GM21526 (cell line): ENCODE results near the gene VCAM1.
"Not testable (repeated sequence)": the region's sequence is repeated elsewhere in the genome, so short reads cannot be mapped to it uniquely, and the experiment has no call there.

Experiments
- ATAC-seq: cut with Tn5 transposase; IDR thresholded peaks from one replicate; pipeline ENCODE4 v1.9.1; 2021; ENCODE audit warnings: moderate library complexity; ENCODE audit not compliant: unreplicated experiment, low FRiP score

The VCAM1 gene

DNA sequence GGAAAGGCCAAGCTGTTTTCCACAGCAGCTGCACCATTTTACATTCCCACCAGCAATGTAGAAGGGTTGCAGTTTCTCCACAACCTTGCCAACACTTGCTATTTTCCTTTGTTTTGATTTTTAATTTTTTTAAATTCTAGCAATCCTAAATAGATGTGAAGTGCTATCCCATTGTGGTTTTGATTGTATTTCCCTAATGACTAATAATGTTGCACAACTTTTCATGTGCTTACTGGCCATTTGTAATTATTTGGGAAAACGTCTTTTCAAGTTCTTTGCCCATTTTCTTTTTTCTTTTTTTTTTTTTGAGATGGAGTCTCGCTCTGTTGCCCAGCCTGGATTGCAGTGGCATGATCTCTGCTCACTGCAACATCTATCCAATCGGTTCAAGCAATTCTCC lies 53.9 kb downstream of the VCAM1 start:
- ATAC-seq: no peak

DNA sequence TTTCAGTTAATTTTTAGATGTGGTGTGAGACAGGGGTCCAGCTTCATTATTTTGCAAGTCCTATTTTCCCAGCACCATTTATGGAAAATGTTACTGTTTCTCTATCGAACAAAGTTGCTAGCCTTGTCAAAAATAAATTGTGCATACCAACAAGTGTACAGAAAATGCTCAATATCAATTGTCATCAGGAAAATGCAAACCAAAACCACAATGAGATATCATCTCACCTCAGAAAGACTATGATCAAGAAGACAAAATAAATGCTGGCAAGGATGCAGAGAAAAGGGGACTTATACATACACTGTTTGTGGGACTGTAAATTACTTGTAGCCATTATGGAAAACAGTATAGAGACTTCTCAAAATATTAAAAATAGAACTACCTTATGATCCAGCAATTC lies 54.8 kb downstream of the VCAM1 start:
- ATAC-seq: no peak

DNA sequence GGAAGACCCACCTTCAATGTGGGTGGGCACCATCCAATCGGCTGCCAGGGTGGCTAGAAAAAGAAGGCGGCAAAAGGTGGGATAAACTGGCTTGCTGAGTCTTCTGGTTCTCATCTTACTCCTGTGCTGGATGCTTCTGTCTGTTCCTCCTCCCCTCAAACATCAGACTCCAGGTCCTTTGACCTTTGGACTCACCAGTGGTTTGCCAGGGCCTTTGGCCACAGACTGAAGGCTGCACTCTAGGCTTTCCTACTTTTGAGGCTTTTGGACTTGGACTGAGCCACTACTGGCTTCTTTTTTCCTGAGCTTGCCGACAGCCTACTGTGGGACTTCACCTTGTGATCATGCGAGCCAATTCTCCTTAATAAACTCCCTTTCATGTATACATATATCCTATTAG lies 55.9 kb downstream of the VCAM1 start:
- no peak for ATAC-seq

DNA sequence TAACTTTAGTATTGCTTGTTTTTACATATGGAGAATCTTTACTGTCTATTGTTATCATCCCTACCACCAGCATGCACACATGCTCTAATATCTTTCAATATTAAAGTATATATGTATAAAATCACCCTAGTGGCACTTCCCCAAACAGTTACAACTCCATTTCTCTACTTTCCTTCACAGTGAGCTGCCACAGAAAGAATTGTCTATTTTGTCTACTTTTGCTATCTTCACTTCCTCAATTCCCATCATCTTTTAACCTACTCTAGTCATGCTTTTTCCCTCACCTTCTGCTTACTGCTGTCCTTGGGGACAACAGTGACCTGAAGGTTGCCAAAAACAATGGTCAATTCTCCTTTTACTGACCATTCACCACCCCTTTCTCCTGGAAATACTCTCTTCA lies 59.2 kb downstream of the VCAM1 start:
- ATAC-seq: no peak

DNA sequence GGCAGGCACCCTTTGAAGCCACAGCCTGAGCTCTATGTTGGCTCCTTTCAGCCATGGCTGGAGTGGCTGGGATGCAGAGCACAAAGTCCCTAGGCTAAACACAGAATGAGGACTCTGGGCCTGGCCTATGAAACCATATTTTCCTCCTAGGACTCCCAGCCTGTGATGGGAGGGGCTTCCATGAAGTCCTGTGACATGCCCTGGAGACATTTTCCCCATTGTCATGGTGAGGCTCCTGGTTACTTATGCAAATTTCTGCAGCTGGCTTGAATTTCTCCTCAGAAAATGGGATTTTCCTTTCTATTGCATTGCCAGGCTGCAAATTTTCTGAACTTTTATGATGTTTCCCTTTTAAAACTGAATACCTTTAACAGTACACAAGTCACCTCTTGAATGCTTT lies 61.3 kb downstream of the VCAM1 start:
- ATAC-seq: no peak

DNA sequence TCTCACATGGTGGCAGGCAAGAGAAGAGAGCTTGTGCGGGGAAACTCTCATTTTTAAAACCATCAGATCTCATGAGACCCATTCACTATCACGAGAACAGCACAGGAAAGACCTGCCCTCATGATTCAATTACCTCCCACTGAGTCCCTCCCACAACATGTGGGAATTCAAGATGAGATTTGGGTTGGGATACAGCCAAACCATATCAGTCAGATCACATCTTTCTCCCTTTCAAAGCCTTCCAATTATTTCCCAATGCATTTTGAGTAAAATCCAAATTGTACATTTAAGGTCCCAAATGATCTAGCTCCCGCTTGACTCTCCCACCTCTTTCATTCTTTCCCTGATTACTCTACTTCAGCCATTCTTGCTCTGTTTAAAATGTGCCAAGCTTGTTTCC lies 62.2 kb downstream of the VCAM1 start:
- not testable (repeated sequence) for ATAC-seq

DNA sequence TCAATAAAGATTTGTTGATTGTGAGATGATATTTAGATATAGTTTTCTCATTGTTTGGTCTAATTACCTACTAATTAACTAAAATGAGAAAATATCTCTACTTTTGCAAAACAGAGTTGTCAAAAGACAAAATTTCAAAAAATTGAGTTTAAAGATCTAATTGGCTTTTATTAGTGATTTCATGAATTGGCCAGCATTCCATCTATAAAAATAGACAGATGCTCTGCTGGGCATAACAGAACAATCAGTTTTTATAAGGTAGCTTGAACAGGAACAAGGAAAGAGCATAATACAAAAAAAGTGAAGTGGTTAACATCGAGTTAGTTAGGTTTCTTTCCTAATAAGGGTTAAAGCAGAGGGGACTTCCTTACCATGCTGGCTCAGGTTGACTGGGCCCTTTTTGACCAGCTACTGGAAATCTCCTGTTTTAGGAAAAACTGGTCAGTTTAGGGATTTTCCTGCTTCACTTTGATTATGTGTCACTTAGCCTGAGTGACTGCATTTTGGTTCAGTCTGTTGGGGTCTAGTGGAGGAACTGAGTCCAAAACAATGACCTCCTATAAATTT lies 63.0 kb downstream of the VCAM1 start:
- no peak for ATAC-seq

DNA sequence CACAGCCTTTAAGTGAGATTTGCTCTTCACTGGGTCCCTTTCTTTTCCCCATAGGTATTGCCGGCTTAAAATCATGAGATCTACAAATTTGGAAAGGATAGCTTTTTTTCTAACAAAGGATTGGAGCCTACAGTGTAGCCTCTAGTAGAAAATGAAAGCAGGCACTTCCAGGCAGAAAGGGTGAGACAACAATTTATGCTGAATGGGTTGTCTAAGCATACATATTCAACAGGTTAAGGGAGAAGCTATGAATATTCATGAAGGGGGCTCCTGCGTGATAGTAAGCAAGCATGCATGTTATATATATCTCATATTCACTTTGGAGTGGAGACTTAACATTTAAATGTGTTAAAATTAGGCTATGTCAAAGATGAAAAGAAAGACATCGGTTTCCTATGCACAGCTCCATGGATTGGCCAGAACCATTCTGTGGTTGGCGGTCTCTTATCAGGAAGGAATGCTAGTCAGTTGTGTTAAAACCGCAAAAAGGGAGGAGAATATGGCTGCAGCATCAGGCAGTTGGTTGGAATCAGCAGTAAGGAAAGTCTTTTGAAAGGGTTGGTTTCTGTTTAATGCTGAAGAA lies 66.0 kb downstream of the VCAM1 start:
- no peak for ATAC-seq

DNA sequence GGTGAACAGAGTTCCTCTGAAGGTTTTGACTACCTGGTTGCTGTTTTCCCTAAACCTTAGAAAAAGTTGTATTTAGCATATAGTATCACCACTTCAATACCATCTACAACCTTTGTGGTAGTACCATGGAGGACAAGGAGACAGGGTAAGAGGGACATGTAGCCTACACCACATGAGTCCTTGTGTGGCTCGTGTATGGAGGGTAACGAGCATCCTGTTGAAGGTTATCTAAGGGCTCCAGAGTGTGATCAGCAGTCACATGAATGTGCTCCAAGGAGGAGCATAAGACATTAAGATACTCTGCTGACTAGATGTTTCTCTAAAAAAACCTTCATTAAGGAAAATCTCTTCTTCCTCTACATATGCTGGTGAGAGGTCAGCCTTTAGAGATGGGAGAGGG lies 67.3 kb downstream of the VCAM1 start:
- ATAC-seq: no peak
